GM19468 (cell line): Measurements from ENCODE around the gene CHST1.

Experiments used
- ATAC-seq: cut with Tn5 transposase; IDR thresholded peaks from one replicate; pipeline ENCODE4 v1.9.1; 2021; ENCODE audit warnings: mild to moderate bottlenecking, moderate library complexity, moderate number of reproducible peaks; ENCODE audit not compliant: unreplicated experiment; ENCODE audit errors: extremely low read depth

Gene CHST1

DNA sequence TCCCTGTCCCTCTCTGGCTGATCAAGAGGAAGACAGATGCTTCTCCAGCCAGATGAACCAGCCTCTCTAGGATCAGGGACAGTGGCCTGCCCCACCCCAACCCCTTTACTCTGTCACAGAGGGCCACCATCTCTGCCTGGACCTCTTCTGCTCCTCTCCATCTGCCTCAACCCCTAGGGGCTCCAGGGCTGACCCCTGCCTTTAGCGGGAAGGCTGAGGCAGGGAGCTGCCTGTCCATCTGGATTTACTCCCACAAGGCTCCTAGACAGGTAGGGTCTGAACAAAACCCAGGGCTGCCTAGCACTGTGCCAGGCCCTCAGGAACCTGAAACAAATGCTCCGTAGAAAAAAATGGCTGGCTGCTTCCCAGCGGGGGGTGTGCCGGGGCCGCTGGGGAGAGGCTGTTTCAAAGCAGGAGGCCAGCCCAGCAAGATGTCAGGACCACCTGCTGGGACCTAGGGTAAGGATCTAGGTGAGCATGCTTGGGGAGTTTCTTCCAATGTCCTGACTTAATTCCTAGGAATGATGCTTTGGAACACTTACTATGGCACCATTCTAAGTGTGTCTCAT, 3.2 kb downstream of the CHST1 start:
- no peak for ATAC-seq

GRCh38 chr11:45661439-45662055, 3.9 kb downstream of the CHST1 start:
- no peak for ATAC-seq

DNA sequence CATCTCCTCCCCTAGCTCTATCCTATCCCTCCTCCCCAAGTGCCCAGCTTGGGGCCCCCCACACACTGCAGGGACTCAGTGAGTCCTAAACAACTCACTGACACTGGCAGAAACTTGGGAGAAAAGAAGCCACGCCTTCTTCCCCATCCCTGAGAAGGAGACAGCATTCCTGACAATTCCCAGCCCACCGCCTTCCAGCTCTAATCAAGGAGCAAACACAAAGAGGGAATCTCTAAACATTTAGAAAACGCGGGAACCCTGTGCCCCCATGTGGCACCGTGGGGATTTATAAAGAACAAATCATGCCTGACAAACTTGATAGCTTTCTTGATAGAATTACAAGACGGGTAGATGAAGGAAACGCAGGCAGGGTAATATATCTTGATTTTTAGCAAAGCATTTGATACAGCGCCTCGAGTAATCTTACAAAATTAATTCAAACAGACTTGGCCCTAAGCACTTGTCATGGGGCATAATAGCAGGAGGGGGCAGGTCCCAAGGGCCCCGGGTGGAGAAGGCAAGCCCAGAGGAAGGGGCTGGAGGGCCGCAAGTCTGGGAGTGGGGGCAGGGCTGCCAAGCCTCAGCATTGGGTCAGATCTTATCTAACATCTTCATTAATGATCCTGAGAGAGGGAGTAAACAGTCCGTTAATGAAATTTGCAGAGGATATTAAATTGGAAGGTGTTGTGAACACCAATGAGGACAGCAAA, 4.5 kb downstream of the CHST1 start:
- ATAC-seq = no peak

- no peak for ATAC-seq
Observed at GRCh38 chr11:45659818-45660160, 5.6 kb downstream of the CHST1 start.

- no peak for ATAC-seq
Observed at GRCh38 chr11:45659031-45659817, 6.2 kb downstream of the CHST1 start.

GRCh38 chr11:45658292-45658991, 7.0 kb downstream of the CHST1 start:
- no peak for ATAC-seq

DNA sequence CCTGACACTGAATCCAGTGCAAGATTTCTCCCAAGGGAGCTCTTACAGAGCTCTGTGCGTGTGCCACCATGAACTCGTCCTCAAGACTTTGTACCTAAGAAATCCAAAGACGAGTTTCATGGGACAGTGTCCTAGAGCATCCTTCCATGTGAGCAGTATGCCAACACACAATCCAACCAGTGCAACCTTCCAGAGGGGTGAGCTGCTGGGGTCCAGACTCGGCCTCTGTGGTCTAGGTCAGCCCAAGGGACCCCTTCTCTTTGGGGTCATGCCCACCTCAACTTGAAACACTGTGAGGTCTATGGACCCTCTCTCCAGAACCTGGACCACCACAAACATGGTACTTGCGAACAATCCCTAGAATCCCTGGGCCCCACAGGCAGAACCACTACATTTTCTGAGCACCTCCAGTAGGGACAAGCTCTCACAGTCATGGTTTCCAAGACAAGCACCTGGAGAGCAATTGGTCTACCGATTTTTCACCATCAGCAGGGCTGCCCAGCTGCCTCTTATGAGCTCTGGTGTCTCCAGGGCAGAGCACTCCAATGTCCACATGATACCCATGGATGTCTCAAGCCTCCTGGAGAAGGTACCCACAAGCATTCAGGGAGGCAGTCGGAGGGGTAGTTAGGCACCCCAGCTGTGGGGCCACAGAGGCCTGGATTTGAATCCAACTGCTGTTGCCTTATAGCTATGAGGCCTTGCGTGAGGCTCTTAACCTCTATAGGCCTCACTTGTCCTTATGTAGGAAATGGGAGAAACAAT, 7.7 kb downstream of the CHST1 start:
- ATAC-seq = no peak

DNA sequence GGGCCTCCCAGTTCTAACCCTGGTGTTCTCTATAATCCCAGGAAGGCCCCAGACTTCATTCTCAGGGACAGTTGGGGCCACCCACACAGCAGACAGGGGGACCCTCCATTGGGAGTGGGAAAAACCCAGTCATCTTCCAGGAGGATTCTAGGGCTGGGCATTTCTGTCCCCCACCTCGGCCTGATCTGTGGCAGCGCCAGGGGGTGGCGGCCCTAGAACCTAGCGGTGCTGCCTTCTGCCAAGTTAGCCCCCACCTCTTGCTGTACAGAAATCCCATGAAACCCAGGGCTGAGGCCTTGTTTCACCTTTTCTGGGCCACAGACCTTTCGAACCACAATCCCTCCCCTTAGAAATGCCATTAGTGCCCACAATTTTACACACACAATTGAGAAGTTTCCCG, 9.6 kb downstream of the CHST1 start:
- no peak for ATAC-seq

GRCh38 chr11:45655347-45655756, 10.1 kb downstream of the CHST1 start:
- ATAC-seq = no peak

DNA sequence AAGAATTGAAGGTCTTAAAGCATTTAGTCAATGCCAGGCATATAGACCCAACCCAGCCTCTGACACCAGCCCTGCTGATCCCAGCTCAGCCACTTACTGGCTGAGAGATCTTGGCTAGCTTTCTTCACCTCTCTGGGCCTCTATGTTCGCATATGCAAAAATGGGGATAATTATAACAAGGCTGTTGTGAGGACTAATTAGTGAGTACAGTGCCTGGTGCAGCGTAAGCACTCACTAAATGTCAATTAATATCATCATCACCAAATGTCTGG, 10.5 kb downstream of the CHST1 start:
- ATAC-seq = no peak

DNA sequence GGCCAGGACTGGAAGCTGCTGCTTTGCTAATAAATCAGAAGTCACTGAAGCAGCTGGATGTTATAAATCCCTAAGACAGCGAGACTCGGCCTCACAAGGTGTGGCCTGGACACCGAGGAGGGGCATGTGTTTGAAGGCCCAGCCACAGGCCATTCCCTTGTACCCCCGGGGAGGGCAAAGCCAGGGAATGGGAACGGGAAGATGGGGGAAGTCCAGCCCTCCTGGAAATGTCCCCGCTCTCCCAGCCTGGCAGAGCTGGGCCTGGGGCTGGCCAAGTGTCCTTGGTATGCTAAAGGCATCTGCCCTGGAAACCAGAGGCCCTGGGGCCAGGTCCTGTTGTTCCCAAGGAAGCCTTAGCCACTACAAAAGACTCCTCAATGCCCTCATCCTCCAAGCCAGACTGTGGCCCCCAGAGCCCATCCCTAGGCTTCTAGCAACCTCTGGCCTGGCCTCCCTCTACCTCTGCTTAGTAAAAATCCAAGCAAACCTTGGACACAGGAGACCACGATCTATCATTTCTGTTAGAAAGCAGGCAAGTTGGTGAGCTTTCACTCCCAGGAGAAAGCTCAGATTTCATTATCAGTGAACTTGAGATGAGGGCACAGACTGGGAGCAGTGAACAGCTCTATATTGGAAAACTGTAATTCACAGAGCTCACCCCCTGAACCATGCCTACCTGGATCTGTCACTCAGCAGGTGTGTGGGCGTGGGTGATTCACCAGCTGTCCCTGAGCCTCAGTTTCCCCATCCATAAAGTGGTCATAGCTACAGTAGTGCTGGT, 11.0 kb downstream of the CHST1 start:
- no peak for ATAC-seq

- no peak for ATAC-seq
Observed at GRCh38 chr11:45653277-45653676, 12.1 kb downstream of the CHST1 start.

GRCh38 chr11:45652781-45653180, 12.6 kb downstream of the CHST1 start:
- no peak for ATAC-seq

GRCh38 chr11:45651841-45652749, 13.3 kb downstream of the CHST1 start:
- no peak for ATAC-seq

- no peak for ATAC-seq
Observed at GRCh38 chr11:45651156-45651555, 14.3 kb downstream of the CHST1 start.

DNA sequence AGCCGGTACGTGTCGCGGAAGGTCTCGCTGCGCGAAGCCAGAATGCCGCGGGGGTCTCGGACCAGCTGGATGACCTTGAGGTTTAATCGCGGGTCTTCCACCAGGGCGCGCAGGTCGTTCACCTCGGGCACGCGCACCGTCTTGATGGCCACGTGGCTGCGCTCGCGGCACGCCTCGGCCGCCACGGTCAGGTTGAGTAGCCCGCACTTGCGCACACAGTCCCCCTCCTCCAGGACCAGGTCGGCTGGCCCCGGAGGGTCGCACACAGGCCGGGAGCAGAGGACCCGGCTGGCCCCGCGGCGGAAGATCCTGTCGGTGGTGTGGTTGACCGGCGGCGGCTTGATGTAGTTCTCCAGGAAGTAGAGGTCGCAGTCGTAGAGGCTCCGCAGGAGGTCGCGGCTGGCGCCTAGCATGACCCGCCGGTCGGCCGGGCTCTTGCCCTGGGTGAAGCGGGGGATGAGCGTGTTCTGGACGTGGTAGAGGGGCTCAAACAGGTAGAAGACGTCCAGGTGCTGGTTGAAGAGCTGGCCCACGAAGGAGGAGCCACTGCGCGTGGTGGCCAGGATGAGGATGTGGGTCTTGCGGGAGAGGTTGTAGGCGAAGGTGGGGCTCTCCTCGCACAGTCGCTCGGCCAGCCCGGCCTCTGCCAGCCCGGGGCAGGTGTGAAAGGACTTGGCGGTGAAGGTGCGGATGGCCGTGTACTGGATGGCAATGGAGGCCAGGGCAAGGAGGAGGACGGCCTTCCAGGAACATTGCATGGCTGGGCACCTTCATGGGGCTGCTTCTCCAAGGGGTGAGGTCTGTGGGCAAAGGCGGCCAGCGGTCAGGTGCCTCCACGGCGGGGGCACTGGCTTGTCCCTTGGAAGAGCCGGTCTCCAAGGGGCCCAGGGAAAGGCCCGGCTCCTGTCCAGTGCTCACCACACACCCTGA, 15.0 kb downstream of the CHST1 start:
- no peak for ATAC-seq

GRCh38 chr11:45649544-45650165, 15.8 kb downstream of the CHST1 start:
- ATAC-seq = no peak
